ENCODE data around the gene DOCK11. TPM values are rescaled to one million over a fixed set of nuclear protein-coding genes. Genes with fewer than 3 reads are reported as not detected.
A peak's percentile ranks its signal among the peaks of the same experiment; 100 is the strongest.
"Not testable (repeated sequence)": the region's sequence is repeated elsewhere in the genome, so short reads cannot be mapped to it uniquely, and the experiment has no call there.

Gene DOCK11
- total RNA-seq, 1 experiment from 2014 or later = 5.5 TPM

DNA sequence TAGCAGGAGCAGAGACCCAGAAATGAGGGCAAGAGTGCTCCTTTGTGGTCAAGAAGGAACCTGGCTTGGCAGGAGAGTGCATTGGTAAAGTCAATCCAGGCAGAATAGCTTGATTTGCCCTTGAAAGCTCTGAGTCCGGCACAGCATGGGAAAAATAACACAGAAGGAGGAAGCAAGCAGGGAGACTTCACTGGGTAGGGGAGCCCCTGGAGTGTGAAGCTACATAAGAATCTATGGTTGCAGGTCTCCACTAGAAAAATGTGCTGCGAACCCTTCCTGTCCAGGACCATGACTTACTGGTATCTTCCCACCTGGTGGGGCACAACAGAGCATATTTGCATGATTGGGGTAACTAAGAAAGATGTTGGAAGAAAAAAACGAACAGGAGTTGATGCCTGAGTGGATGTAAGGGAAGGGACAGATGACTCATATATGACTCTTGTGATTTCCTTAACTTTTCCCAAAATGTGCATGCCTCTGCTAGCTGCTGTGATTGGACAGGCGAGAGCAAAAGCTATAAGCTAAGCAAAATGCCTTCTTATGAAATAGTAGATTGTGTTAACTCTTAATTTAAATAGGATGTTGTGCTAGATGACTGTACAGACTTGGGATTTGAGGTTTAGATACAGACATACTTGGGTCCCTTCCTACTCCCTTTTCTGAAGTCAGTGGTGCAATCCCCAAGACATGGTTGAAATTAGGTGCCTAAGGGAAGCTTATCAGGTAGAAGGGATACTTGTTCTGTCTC, 235.1 kb downstream of the DOCK11 start:
- peak; percentile 52 for DNase-seq (ENCODE audit: low read depth)

DNA sequence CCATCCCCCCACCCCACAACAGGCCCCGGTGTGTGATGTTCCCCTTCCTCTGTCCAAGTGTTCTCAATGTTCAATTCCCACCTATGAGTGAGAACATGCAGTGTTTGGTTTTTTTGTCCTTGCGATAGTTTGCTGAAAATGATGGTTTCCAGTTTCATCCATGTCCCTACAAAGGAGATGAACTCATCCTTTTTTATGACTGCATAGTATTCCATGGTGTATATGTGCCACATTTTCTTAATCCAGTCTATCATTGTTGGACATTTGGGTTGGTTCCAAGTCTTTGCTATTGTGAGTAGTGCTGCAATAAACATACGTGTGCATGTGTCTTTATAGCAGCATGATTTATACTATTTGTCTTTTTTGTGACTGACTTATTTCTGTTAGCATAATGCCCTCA, 236.9 kb downstream of the DOCK11 start:
- not testable (repeated sequence) for DNase-seq (ENCODE audit: low read depth)

DNA sequence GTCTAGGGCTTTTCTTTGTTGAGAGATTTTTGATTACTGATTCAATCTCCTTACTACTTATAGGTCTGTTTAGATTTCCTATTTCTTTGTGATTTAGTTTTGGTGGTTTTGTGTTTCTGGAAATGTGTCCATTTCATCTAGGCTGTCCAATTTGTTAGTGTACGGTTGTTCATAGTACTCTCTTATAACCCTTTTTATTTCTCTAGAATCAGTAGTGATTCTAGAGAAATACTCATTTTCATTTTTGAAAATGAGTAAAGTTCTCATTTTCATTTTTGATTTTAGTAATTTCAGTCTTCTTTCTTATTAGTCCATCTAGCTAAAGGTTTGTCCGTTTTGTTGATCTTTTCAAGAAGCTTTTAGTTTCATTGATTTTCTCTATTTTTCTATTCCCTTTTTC, 239.3 kb downstream of the DOCK11 start:
- no peak for DNase-seq (ENCODE audit: low read depth)

Other genes starting within 250 kb of the DOCK11 start
- 12.4 and 15.6 TPM in 2 replicates for gene WDR44, start 149.7 kb upstream of the DOCK11 start, total RNA-seq (2014; rRNA removed)
- gene IL13RA1, start 231.8 kb downstream of the DOCK11 start, total RNA-seq (2014; rRNA removed) = 33.4 and 34.2 TPM in 2 replicates